GM19239 (cell line): ENCODE results near the gene SPATA12.

Experiments used
- DNase-seq: peaks from one replicate; pipeline ENCODE4 v3.0.0; 2011; ENCODE audit warnings: low spot score; ENCODE audit not compliant: insufficient read length
- FAIRE-seq: peaks from 2 replicates; lab custom pipeline; 2011; peaks lifted over from hg19 to GRCh38; lab: Jason Lieb, UNC

The SPATA12 gene, protein sequence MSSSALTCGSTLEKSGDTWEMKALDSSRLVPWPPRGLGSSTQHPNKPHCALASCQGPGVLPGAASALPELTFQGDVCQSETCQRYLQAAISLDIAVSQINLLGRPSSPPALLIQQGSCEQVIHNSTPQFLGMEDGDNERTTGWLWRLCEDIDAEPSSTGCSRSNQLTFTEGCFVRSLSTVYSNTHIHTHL

GRCh38 chr3:57060089-57060821 lies at the start of gene SPATA12:
Gene SPATA12, plus strand, starts transcription at chr3:57060664. Its CDS starts 13,031 bp downstream, at chr3:57073695.
- DNase-seq: no peak
- FAIRE-seq: no peak

GRCh38 chr3:57011022-57011421 lies 49.4 kb upstream of the SPATA12 start:
- FAIRE-seq (no peak), DNase-seq (no peak)

GRCh38 chr3:57012847-57013246 lies 47.6 kb upstream of the SPATA12 start:
- no peak for DNase-seq
- no peak for FAIRE-seq

DNA sequence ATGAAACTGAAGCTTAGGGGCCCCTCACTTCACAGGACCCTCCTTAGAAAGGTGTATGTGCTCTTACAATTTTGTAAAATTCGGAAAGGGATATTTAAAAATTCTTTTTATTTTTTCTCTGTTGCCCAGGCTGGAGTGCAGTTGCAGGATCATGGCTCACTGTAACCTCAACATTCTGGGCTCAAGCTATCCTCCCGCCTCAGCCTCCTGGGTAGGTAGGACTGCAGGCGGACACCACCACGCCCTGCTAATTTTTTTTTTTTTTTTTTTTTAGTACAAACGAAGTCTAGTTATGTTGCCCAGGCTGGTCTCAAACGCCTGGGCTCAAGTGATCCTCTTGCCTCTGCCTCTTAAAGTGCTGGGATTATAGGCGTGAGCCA lies 45.1 kb upstream of the SPATA12 start:
- DNase-seq (no peak), FAIRE-seq (no peak)

GRCh38 chr3:57015912-57016311 lies 44.6 kb upstream of the SPATA12 start:
- DNase-seq (no peak), FAIRE-seq (no peak)

- no peak for DNase-seq
- no peak for FAIRE-seq
Observed at GRCh38 chr3:57017459-57017845, 43.0 kb upstream of the SPATA12 start.

GRCh38 chr3:57018246-57018645 lies 42.2 kb upstream of the SPATA12 start:
- no peak for FAIRE-seq
- no peak for DNase-seq

DNA sequence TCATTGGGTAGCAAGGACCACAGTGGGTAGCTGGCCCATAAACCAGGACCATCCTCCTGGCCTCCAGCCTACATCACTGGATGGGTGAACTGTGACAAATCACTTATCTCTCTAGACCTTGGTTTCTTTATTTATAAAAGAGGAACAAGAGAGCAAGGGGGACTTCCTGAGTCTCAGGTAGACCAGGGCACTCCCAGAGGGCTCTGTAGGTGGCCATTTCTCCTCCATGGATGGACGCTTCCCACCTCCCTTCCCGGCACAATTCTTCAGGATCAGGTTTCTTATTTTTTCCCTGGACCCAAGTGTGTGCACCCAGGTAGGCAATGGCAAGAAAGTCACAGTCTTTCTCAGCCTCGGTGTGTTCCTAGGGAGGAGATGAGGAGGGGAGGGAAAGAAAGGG lies 41.4 kb upstream of the SPATA12 start:
- DNase-seq: no peak
- no peak for FAIRE-seq

DNA sequence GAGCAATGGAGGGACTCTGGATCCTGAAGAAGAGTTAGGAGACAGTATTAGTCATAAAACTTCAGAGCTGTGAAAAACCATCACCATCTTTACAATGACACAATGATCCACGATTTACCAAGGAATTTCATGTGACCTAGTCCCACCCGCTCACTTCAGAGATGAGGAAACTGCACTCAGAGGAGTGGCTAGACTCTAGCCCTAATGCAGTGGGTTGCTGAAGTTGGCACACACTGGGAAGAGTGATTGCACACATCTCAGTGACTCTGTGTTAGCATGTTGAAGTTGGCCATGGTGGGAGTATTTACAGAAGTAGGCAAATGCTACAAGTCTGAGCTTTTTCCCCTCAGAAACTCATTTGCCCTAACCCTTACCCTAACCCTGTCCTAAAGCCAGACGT lies 35.2 kb upstream of the SPATA12 start:
- no peak for DNase-seq
- no peak for FAIRE-seq

DNA sequence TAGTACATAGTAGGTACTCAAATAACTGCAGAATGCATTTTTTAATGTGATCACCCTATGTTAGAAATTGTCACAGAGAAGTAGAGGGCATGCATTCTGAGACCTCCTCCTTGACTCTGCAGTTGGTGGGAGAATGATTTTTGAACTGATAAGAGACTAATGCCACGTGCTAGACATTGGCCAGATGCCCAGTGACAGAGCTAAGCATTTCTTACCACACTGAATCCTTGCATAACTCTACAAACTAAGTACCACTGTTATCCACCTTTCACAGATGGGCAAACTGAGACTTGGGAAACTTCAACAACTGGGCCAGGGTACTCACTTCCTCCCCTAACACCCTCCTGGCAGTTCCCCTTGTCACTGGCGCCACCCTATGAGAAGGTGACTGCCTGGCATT lies 33.5 kb upstream of the SPATA12 start:
- FAIRE-seq (no peak), DNase-seq (no peak)

DNA sequence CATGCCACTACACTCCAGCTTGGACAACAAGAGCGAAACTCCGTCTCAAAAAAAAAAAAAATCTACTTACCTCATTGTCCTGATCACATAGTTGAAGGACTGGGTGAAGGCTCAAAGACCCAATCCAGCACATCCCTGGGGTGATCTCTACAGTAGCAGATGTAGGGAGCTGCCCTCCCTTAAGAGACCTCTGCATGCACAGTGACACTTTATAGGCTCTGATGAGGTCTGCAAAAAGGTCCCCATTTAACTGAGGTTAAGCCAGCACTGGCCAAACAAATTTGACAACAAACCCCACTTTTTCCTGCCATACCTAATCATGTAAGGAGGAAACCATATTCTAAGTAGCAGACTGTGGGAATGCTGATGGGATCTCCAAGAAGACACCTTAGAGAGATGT lies 31.1 kb upstream of the SPATA12 start:
- FAIRE-seq: no peak

DNA sequence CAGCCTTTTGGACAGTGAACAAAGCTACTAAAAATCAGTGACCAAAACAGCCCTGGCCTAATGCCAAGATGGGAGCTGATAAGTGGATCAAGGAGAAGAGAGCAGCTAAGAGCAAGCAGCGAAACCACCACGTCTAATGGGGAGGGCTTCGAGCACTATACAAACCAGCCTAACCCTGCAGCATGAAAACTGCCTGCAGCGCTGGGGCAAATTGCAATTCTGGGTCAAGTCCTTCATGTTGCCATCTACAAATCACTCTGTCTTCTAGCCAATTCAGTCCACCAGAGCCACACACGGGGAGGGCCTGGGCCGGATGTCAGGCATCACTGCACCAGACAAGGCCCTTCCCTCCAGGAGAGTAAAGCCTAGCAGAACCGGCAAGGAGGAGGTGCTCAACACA lies 30.5 kb upstream of the SPATA12 start:
- no peak for FAIRE-seq
- no peak for DNase-seq

More for the DNA sequence above, 31.1 kb upstream of the SPATA12 start:
- no peak for DNase-seq

DNA sequence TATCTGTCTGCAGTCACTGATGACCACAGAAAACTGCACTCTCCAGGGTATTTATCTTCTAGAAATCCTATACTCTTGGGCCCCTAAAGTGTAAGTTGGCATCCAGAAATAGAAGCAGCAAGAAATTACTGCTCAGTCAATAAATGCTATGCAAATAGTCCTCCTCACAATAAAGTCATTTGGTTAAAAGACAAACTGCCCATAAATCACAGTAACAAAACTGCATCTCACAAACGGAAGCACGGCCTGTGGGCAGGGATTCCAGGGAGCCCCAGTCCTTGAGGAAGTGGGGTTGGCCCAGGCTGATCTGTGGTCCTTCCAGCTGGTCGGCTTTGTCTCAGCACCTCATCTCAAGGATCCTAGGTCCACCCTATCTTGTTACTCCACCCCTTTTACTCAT lies 29.7 kb upstream of the SPATA12 start:
- DNase-seq: no peak
- FAIRE-seq: no peak

DNA sequence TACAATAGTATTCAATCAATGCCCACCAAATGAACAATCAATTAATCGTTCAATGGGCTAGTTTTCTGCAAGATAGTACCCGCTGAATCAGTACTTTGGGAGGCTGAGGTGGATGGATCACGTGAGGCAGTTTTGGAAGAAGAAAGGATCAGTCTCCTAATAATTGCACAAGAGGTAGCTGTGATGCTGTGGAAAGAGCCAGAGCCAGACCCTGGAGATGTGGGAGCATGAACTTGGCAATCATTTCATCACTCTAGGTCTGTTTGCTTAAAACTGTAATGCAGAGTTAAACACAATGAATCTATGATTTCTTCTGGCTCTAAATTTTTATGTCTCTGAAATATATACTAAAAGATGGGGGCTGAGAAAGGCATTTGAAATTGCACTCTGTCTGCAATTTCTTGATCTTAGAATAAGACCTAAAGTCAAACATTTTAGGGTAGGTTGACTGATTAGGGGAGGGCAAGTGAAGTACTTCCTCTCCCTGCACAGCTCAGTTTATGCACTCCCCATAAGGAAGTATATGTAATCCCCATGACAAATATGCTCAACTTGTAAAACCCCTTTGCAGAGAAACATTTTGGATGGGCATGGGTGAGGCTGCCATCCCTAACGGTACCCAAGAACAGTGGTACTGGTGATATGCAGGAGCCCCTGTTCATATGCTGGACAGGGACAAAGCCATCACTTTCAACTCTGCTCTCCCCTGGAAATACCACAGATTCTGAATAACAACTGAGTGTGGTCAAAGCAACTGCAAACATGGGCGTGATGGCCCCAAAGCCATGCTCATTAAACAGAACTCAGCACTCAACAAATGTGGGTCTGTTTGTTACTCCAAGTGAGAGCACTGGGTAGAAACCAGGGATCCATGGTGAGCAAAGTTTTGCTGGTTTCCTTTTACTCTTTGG lies 28.6 kb upstream of the SPATA12 start:
- FAIRE-seq: no peak
- DNase-seq: no peak

DNA sequence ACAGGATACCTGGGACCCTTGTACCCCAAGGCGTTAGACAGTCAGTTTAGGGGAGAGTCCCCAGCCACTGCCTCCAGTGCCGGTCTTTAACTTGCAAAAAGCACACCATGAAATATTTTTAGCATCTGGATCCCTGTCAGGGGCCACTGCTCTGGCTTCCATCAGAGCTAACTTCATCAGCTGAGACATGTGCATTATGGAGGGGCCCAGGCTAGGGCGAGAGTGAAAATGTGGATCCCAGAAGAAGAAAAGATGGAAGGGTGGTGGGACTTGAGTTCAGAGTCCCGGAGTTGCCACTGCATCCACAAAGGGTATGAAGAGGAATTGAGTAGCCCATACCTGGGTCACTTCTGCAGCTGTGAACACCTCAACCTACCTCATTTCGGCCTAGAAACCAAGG lies 23.5 kb upstream of the SPATA12 start:
- FAIRE-seq (no peak), DNase-seq (no peak)

DNA sequence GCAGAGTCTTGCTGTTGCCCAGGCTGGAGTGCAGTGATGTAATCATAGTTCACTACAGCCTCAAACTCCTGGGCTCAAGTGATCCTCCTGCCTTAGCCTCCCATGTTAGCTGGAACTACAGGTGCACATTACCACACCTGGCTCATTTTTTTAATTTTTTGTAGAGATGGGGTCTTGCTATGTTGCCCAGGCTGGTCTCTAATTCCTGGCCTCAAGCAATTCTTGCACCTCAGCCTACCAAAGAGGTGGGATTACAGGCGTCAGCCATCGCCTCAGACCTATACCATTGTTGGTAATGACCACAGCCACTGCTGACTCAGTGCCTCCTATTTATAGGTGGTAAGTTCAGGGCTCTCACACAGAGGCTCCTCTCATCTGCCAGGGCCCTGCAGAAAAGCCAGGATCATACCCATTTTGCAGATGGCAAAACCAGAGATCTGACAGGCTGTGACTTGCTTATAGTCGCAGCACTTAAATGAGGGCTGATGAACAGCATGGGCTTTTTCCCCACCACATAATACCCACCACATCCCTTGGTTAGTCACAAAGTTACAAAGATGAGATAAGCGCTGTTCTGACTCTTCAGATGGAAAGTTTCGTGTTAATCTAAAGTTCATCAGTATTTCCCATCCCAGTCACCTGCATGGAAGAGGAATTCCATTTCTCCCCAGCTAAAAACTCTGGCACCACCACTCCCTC lies 21.8 kb upstream of the SPATA12 start:
- DNase-seq (no peak), FAIRE-seq (no peak)

GRCh38 chr3:57041674-57042073 lies 18.8 kb upstream of the SPATA12 start:
- DNase-seq: no peak
- no peak for FAIRE-seq

DNA sequence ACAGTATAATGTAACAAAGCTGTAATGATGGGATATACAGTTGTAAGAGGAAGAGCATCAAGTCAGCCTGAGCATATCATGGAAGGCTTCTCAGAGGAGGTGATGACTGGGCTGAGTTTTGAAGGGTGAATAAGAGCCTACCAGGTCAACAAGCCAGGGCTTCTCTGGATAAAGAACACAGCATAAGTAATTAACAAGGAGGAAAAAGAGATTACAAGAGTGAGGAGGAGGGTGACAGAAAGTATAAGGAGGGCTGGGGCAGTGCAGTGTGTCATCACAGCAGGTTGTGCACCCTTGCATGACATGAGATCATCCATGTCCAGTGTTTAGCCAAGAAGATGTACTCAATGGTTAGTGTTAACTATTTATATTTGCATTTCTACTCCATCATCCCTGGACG lies 16.9 kb upstream of the SPATA12 start:
- FAIRE-seq (no peak), DNase-seq (no peak)

GRCh38 chr3:57046101-57046765 lies 14.2 kb upstream of the SPATA12 start:
- DNase-seq (no peak), FAIRE-seq (no peak)

DNA sequence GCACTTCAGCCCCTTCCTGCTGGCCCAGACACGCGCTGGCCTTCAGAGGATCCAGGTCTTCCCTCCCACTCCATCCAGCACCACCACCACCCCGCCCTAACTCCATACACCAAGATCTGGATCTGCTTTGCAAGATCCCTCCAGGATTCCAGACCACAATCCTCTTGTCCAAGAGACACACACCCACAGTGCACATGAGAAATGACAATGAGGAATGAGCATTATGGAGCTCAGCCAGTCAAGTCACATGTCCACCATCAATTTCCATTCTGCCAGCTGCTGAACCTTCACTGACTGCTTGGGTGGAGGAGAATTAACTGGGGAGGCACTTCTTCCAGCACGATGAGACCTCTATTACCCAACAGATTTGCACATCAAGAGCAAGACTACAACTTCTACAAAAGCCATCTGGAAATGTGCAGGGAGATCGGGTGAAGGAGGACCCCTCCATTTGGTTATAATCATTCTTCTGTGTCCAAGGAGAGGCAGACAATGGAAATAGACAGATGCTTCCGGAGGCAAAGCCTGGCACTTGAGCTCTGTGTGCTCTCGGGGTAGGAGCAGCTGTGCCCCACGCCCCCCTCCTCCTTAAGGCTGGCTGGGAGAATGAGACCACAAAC lies 12.3 kb upstream of the SPATA12 start:
- DNase-seq (no peak), FAIRE-seq (no peak)
